ENCODE data around the gene MORC3. TPM values are rescaled to one million over a fixed set of nuclear protein-coding genes. Genes with fewer than 3 reads are reported as not detected.
A peak's percentile ranks its signal among the peaks of the same experiment; 100 is the strongest.

MORC3 gene
- total RNA-seq, 1 experiment from 2014 or later = 13.8 TPM

GRCh38 chr21:36320421-36321324, 676 bp downstream of the MORC3 start:
- Histone ChIP-seq H3K4me3 (ENCODE audit: low read length) (peak overlapping the region; percentile 72), H3K9me2 (replicated peaks; ENCODE audit: insufficient read depth, low read length) (no peaks in the 10 kb centered on the region), H3K4me2 (ENCODE audit: low read depth, low read length, poor library complexity, severe bottlenecking) (peak overlapping the region; percentile 89), H4K20me1 (ENCODE audit: insufficient read depth, low read depth, low read length) (peaks cover 3% of the 10 kb centered on the region; the same call in 1 of the 2 replicates), H3K27me3 (ENCODE audit: low read length) (no peaks in the 10 kb centered on the region), H3K79me2 (ENCODE audit: low read length) (peaks cover 53% of the 10 kb centered on the region), H3K36me3 (ENCODE audit: insufficient read depth, low read length) (no peaks in the 10 kb centered on the region), H3K4me1 (ENCODE audit: low read length) (peaks cover 30% of the 10 kb centered on the region), H3K9ac (ENCODE audit: low read length) (peak overlapping the region; percentile 84), H3K9me3 (ENCODE audit: low read length) (no peaks in the 10 kb centered on the region), H2AFZ (ENCODE audit: low read length) (peak overlapping the region; percentile 4; the same call in 1 of the 2 replicates), H3K27ac (ENCODE audit: low read length) (peak overlapping the region; percentile 33; the same call in 1 of the 2 replicates)
- DNase-seq = peak; percentile 62

GRCh38 chr21:36321325-36322082, 1.5 kb downstream of the MORC3 start:
- H3K79me2 ChIP-seq (ENCODE audit: low read length) = peaks cover 59% of the 10 kb centered on the region
- H3K4me1 ChIP-seq (ENCODE audit: low read length) = peaks cover 30% of the 10 kb centered on the region
- DNase-seq = peak; percentile 42
- H3K9ac ChIP-seq (ENCODE audit: low read length) = peak overlapping the region; percentile 84
- no peak overlapping the region for H2AFZ ChIP-seq (ENCODE audit: low read length)
- peak overlapping the region; percentile 72 for H3K4me3 ChIP-seq (ENCODE audit: low read length)
- no peaks in the 10 kb centered on the region for H3K27me3 ChIP-seq (ENCODE audit: low read length)
- no peaks in the 10 kb centered on the region for H3K9me2 ChIP-seq (replicated peaks; ENCODE audit: insufficient read depth, low read length)
- H3K9me3 ChIP-seq (ENCODE audit: low read length) = no peaks in the 10 kb centered on the region
- H3K4me2 ChIP-seq (ENCODE audit: low read depth, low read length, poor library complexity, severe bottlenecking) = peak overlapping the region; percentile 89
- H4K20me1 ChIP-seq (ENCODE audit: insufficient read depth, low read depth, low read length) = peaks cover 3% of the 10 kb centered on the region; the same call in 1 of the 2 replicates
- H3K27ac ChIP-seq (ENCODE audit: low read length) = peak overlapping the region; percentile 33
- H3K36me3 ChIP-seq (ENCODE audit: insufficient read depth, low read length) = no peaks in the 10 kb centered on the region

GRCh38 chr21:36322083-36322424, 2.1 kb downstream of the MORC3 start:
- H3K27me3 ChIP-seq (ENCODE audit: low read length) = no peaks in the 10 kb centered on the region
- no peak for DNase-seq
- no peaks in the 10 kb centered on the region for H3K36me3 ChIP-seq (ENCODE audit: insufficient read depth, low read length)
- H3K27ac ChIP-seq (ENCODE audit: low read length) = peak overlapping the region; percentile 33
- peaks cover 30% of the 10 kb centered on the region for H3K4me1 ChIP-seq (ENCODE audit: low read length)
- no peaks in the 10 kb centered on the region for H3K9me2 ChIP-seq (replicated peaks; ENCODE audit: insufficient read depth, low read length)
- peak overlapping the region; percentile 72; the same call in 1 of the 2 replicates for H3K4me3 ChIP-seq (ENCODE audit: low read length)
- peaks cover 3% of the 10 kb centered on the region; the same call in 1 of the 2 replicates for H4K20me1 ChIP-seq (ENCODE audit: insufficient read depth, low read depth, low read length)
- peak overlapping the region; percentile 84 for H3K9ac ChIP-seq (ENCODE audit: low read length)
- H3K4me2 ChIP-seq (ENCODE audit: low read depth, low read length, poor library complexity, severe bottlenecking) = peak overlapping the region; percentile 89
- H3K9me3 ChIP-seq (ENCODE audit: low read length) = no peaks in the 10 kb centered on the region
- no peak overlapping the region for H2AFZ ChIP-seq (ENCODE audit: low read length)
- peaks cover 61% of the 10 kb centered on the region for H3K79me2 ChIP-seq (ENCODE audit: low read length)

GRCh38 chr21:36323032-36323431, 3.0 kb downstream of the MORC3 start:
- H3K9me2 ChIP-seq (replicated peaks; ENCODE audit: insufficient read depth, low read length) = no peaks in the 10 kb centered on the region
- no peaks in the 10 kb centered on the region for H3K36me3 ChIP-seq (ENCODE audit: insufficient read depth, low read length)
- H2AFZ ChIP-seq (ENCODE audit: low read length) = no peak overlapping the region
- no peak overlapping the region for H3K9ac ChIP-seq (ENCODE audit: low read length)
- H4K20me1 ChIP-seq (ENCODE audit: insufficient read depth, low read depth, low read length) = peaks cover 3% of the 10 kb centered on the region; the same call in 1 of the 2 replicates
- peak overlapping the region; percentile 6; the same call in 1 of the 2 replicates for H3K27ac ChIP-seq (ENCODE audit: low read length)
- H3K79me2 ChIP-seq (ENCODE audit: low read length) = peaks cover 69% of the 10 kb centered on the region
- peak overlapping the region; percentile 89 for H3K4me2 ChIP-seq (ENCODE audit: low read depth, low read length, poor library complexity, severe bottlenecking)
- H3K4me1 ChIP-seq (ENCODE audit: low read length) = peaks cover 30% of the 10 kb centered on the region
- no peaks in the 10 kb centered on the region for H3K27me3 ChIP-seq (ENCODE audit: low read length)
- no peak for DNase-seq
- H3K9me3 ChIP-seq (ENCODE audit: low read length) = no peaks in the 10 kb centered on the region
- no peak overlapping the region for H3K4me3 ChIP-seq (ENCODE audit: low read length)

GRCh38 chr21:36325373-36326010, 5.5 kb downstream of the MORC3 start:
- no peak overlapping the region for H3K4me2 ChIP-seq (ENCODE audit: low read depth, low read length, poor library complexity, severe bottlenecking)

GRCh38 chr21:36330904-36331303, 10.9 kb downstream of the MORC3 start:
- peaks cover 72% of the 10 kb centered on the region for H3K79me2 ChIP-seq (ENCODE audit: low read length)
- peaks cover 4% of the 10 kb centered on the region; the same call in 1 of the 2 replicates for H3K36me3 ChIP-seq (ENCODE audit: insufficient read depth, low read length)
- H3K9ac ChIP-seq (ENCODE audit: low read length) = no peak overlapping the region
- peaks cover 11% of the 10 kb centered on the region; the same call in 1 of the 2 replicates for H4K20me1 ChIP-seq (ENCODE audit: insufficient read depth, low read depth, low read length)
- no peak overlapping the region for H2AFZ ChIP-seq (ENCODE audit: low read length)
- 0 out of 2 replicates have a peak overlapping the region, but pooled peaks have one; percentile 21 for H3K27ac ChIP-seq (ENCODE audit: low read length)
- H3K4me2 ChIP-seq (ENCODE audit: low read depth, low read length, poor library complexity, severe bottlenecking) = no peak overlapping the region
- H3K27me3 ChIP-seq (ENCODE audit: low read length) = no peaks in the 10 kb centered on the region
- peaks cover 15% of the 10 kb centered on the region for H3K4me1 ChIP-seq (ENCODE audit: low read length)
- DNase-seq = peak; percentile 77
- H3K9me2 ChIP-seq (replicated peaks; ENCODE audit: insufficient read depth, low read length) = no peaks in the 10 kb centered on the region
- H3K4me3 ChIP-seq (ENCODE audit: low read length) = no peak overlapping the region
- H3K9me3 ChIP-seq (ENCODE audit: low read length) = no peaks in the 10 kb centered on the region

More at GRCh38 chr21:36325373-36326010, 5.5 kb downstream of the MORC3 start:
- peaks cover 87% of the 10 kb centered on the region for H3K79me2 ChIP-seq (ENCODE audit: low read length)
- no peak for DNase-seq
- peaks cover 37% of the 10 kb centered on the region for H3K4me1 ChIP-seq (ENCODE audit: low read length)
- no peak overlapping the region for H3K4me3 ChIP-seq (ENCODE audit: low read length)
- no peak overlapping the region for H2AFZ ChIP-seq (ENCODE audit: low read length)
- H3K27ac ChIP-seq (ENCODE audit: low read length) = no peak overlapping the region
- peaks cover 6% of the 10 kb centered on the region; the same call in 1 of the 2 replicates for H4K20me1 ChIP-seq (ENCODE audit: insufficient read depth, low read depth, low read length)
- H3K9me2 ChIP-seq (replicated peaks; ENCODE audit: insufficient read depth, low read length) = no peaks in the 10 kb centered on the region
- no peak overlapping the region for H3K9ac ChIP-seq (ENCODE audit: low read length)
- H3K9me3 ChIP-seq (ENCODE audit: low read length) = no peaks in the 10 kb centered on the region
- H3K36me3 ChIP-seq (ENCODE audit: insufficient read depth, low read length) = no peaks in the 10 kb centered on the region
- H3K27me3 ChIP-seq (ENCODE audit: low read length) = no peaks in the 10 kb centered on the region

GRCh38 chr21:36337099-36337509, 17.1 kb downstream of the MORC3 start:
- peaks cover 16% of the 10 kb centered on the region; the same call in 1 of the 2 replicates for H3K36me3 ChIP-seq (ENCODE audit: insufficient read depth, low read length)
- H3K4me1 ChIP-seq (ENCODE audit: low read length) = no peaks in the 10 kb centered on the region
- H3K4me3 ChIP-seq (ENCODE audit: low read length) = no peak overlapping the region
- no peak overlapping the region for H3K4me2 ChIP-seq (ENCODE audit: low read depth, low read length, poor library complexity, severe bottlenecking)
- no peaks in the 10 kb centered on the region for H3K9me2 ChIP-seq (replicated peaks; ENCODE audit: insufficient read depth, low read length)
- H3K27ac ChIP-seq (ENCODE audit: low read length) = no peak overlapping the region
- H3K79me2 ChIP-seq (ENCODE audit: low read length) = peaks cover 24% of the 10 kb centered on the region
- H2AFZ ChIP-seq (ENCODE audit: low read length) = no peak overlapping the region
- no peaks in the 10 kb centered on the region for H4K20me1 ChIP-seq (ENCODE audit: insufficient read depth, low read depth, low read length)
- no peaks in the 10 kb centered on the region for H3K27me3 ChIP-seq (ENCODE audit: low read length)
- H3K9ac ChIP-seq (ENCODE audit: low read length) = no peak overlapping the region
- H3K9me3 ChIP-seq (ENCODE audit: low read length) = no peaks in the 10 kb centered on the region
- DNase-seq = no peak

Measured in Karpas-422 (cell line).